GM21529 (cell line): Measurements from ENCODE around the gene PTPMT1.

Experiments used
- ATAC-seq: cut with Tn5 transposase; IDR thresholded peaks from one replicate; pipeline ENCODE4 v1.9.1; 2021; ENCODE audit not compliant: unreplicated experiment

PTPMT1 gene

GRCh38 chr11:47577460-47578041, 12.2 kb downstream of the PTPMT1 start:
- no peak for ATAC-seq

GRCh38 chr11:47578524-47579494, 13.4 kb downstream of the PTPMT1 start, which contains the start of the genes KBTBD4 and NDUFS3:
Gene KBTBD4, minus strand, starts transcription at chr11:47578970. Its CDS starts 19 bp downstream, at chr11:47578951.
Gene NDUFS3, plus strand, starts transcription at chr11:47579074. Its CDS starts 18 bp downstream, at chr11:47579092.
- peak; percentile 92 for ATAC-seq

DNA sequence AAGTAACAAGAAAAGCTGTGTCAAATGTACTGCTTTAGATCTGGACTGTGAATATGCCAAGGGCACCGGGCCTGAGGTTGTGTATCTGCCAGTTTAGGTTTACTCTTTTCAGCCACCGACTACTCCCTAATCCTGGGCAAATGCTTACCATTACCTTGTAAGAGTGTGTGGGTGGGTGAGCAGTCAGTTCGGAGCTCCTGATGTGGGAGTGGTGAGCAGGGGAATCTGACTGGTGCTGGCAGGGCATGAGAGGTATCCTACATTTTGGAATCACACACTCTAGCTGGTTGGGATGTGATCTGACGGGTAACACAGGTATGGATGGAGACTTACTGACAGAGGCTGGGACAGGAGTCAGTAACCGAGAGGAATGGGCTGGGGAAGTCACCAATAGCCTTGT, 18.4 kb downstream of the PTPMT1 start:
- ATAC-seq: no peak

DNA sequence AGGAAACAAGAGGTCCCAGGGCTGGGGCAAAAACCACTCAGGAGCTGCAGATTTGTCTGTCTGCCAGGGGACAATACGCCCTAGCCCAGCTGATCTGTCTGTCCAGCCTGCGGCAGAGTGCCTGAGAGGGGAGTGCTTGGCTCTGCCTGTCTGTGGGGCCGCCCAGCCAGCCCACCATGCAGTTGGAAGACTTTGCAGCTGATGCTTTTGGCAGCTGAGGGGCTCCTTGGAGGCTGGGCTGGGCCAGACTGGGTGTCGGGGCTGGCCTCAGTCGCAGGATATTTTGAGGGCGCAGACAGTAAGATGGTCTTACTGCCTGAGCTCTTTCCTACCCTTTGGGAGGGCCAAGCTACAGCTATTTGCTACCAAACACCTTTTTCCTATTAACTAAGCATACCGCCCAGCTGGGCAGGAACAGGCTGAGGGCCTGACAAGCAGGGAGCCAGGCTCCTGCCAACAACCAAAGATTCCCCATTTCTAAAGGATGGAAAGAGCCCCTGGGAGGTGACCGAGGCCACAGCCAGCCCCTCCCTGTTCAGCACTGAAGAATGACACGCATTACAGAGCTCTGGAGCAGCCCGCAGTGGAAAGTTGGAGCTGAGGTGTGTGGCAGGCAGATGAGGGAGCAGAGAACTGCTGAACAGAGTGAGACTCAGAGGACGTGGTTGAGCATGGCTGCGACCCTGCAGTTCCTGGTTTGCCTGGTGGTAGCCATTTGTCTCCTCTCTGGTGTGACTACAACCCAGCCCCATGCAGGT, 20.9 kb downstream of the PTPMT1 start, which contains the start of gene FAM180B:
Gene FAM180B, plus strand, starts transcription at position 581 of the 758 bp plus-strand sequence. Its CDS starts 91 bp downstream, at position 672.
- ATAC-seq: no peak

GRCh38 chr11:47587039-47587716, 21.8 kb downstream of the PTPMT1 start:
- no peak for ATAC-seq

- ATAC-seq: no peak
These were observed 22.4 kb downstream of the PTPMT1 start for GRCh38 chr11:47587723-47588326.

- no peak for ATAC-seq
These were observed 23.7 kb downstream of the PTPMT1 start for GRCh38 chr11:47589118-47589517.

DNA sequence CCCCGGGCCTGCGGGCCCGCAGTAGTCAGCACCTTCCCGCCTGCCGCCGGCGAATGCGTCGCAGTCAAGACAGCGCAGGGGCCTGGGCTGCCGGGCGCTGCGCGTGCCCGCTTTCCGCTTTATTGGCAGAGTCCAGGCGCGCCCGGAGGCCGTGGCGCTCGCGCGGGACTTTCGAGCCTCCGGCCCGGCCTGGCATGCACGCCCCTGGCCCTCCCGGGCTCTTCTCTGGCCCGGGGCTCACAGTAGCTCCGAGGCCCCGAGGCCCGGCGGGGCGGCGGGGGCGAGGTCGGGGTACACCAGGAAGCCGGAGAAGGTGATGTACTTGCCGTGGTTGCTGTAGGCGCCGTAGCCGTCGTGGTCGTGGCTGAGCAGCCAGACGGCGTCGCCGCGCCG, 24.2 kb downstream of the PTPMT1 start:
- ATAC-seq: no peak

- ATAC-seq: no peak
These were observed 24.8 kb downstream of the PTPMT1 start for GRCh38 chr11:47589977-47590861.

DNA sequence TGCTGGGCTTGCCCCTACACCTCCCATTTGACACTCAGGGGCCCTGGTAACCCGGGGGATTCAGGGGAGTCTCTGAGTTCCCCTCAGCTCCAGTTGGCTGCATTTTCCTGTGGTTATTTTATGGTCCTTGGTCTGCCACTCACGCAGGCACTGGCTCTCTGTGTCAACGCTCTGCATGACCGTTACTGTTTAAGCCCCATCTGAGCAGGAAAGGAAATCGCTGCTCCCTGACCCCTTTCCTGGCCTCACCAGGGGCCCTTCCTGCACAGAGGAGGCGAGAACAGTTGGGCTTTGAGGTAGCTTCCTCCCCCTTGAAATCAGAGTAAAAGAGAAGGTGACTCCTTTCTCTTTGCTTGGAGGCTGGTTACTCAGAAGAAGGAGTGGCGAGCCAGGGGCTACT, 26.4 kb downstream of the PTPMT1 start:
- no peak for ATAC-seq

DNA sequence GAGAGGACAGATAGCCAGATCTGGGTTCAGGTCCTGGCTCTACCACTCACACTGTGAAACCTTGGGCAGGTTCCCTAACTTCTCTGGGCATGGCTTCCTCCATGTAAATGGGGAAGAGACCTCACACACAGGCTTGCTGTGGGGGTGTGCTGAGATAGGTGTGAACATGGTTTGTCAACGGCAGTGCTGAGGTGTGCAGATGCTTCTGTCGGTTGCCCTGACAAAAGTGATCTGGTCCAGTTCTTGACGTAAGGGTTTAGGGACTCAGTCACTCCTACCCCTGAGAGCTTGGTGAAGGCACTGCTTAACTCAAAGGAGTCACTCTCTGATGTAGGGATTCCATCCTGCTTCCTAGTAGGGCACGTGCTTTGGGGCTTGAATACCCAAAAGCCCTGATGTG, 26.9 kb downstream of the PTPMT1 start:
- ATAC-seq: no peak

- ATAC-seq: no peak
These were observed 27.6 kb downstream of the PTPMT1 start for GRCh38 chr11:47592970-47593369.

GRCh38 chr11:47593492-47593933, 28.1 kb downstream of the PTPMT1 start:
- no peak for ATAC-seq

- ATAC-seq: no peak
These were observed 28.8 kb downstream of the PTPMT1 start, which contains the start of gene C1QTNF4 for GRCh38 chr11:47593934-47594855. Gene C1QTNF4, minus strand, starts transcription at chr11:47594411. Its CDS starts 3,601 bp downstream, at chr11:47590810.

DNA sequence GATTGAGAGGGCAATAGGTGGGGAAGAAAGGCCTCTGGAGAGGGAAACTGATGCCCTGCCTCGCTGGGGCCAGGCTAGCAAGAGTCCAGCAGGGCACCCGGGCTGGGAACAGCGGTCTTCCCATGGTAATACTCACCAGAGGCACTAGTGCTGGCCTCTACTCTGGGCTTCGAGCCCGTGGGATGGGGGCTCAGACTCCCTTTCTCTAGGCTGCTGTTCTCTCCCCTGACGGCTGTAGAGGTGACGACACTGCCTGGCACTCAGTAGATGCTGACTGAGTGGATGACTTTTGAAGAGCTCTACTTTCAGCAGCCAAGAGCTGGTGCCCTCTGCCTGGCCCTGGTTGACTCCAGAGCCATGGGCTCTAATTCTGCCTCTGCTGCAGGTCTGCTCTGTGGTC, 29.6 kb downstream of the PTPMT1 start:
- no peak for ATAC-seq

GRCh38 chr11:47595967-47596366, 30.6 kb downstream of the PTPMT1 start:
- no peak for ATAC-seq

DNA sequence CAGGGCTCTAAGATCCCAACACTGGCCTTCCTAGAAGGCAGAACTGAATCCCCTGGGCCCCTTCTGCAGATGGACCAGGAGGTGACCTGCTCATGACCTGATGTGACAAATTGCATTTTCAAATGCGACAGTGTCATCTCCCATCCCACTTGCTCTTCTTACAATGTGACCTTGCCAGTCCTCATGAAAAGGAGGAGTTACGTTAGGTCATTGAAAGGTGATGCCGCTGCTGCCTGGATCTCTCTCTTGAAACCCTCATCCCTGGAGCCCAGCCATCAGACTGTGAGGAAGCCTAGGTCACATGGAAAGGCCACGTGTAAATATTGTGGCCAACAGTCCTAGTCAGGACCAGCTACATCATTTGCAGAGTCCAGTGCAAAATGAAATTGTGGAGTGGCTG, 34.5 kb downstream of the PTPMT1 start:
- no peak for ATAC-seq

GRCh38 chr11:47603295-47603694, 37.9 kb downstream of the PTPMT1 start:
- no peak for ATAC-seq
